ENCODE measurements around the gene PARP6. TPM values are rescaled to one million over a fixed set of nuclear protein-coding genes. Genes with fewer than 3 reads are reported as not detected.

PARP6 gene
- total and polyA plus RNA-seq, 7 donors, result 46.1 to 83.2 (median 63.0) TPM

- DNase-seq, result no peak
- Histone ChIP-seq H3K9me3 (no peaks in the 10 kb centered on the region), H3K27me3 (ENCODE audit: insufficient read depth in 3 of 3, low read length in 2 of 3) (no peaks in the 10 kb centered on the region), H3K4me1 (peaks cover 69% of the 10 kb centered on the region), H3K27ac (peak overlapping the region; percentile 99), H3K4me3 (peak overlapping the region; percentile 99), H3K36me3 (ENCODE audit: insufficient read depth in 1 of 2, low read depth in 1 of 2) (peaks cover 0 to 6% of the 10 kb centered on the region in 2 donors)
- 33 to 71% (median 38%) methylated on average over 4 of the region's 4 CpGs for WGBS, 3 donors
- intact Hi-C loops (cut with DNase I), result no loop called here
- ATAC-seq, result no peak
- TF ChIP-seq CTCF (IDR thresholded peaks at IDR 0.05), result no peak
Measured at GRCh38 chr15:72227720-72228119, 44.6 kb downstream of the PARP6 start.

DNA sequence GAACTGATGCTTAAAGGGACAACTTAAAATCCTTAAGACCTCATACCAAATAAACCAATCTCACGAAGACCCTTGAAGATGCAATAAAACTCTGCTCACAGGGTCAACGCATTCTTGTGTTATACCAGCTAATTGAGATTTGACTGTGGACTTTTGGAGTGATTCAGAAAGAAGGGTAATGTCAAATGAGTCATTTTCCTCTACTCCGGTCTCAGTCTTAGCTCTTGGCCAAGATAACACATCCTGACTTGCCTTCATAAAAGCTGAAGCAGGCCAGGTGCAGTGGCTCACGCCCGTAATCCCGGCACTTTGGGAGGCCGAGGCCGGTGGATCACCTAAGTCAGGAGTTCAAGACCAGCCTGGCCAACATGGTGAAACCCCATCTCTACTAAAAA, 45.2 kb downstream of the PARP6 start:
- peak overlapping the region; percentile 99 for H3K4me3 ChIP-seq
- H3K4me1 ChIP-seq, result peaks cover 69% of the 10 kb centered on the region
- H3K36me3 ChIP-seq (ENCODE audit: insufficient read depth in 1 of 2, low read depth in 1 of 2), result peaks cover 0 to 6% of the 10 kb centered on the region in 2 donors
- DNase-seq, result peak; percentile 47 to 72
- intact Hi-C loops (cut with DNase I), result no loop called here
- H3K9me3 ChIP-seq, result no peaks in the 10 kb centered on the region
- peak in 3 of 4 donors; percentile 16 to 39 (median 23) for ATAC-seq
- 13 to 35% (median 19%) methylated on average over 8 of the region's 8 CpGs for WGBS, 3 donors
- no peaks in the 10 kb centered on the region for H3K27me3 ChIP-seq (ENCODE audit: insufficient read depth in 3 of 3, low read length in 2 of 3)
- TF ChIP-seq CTCF (IDR thresholded peaks at IDR 0.05), result no peak
- peak overlapping the region; percentile 99 for H3K27ac ChIP-seq

- Histone ChIP-seq H3K27ac (peak overlapping the region; percentile 99), H3K36me3 (ENCODE audit: insufficient read depth in 1 of 2, low read depth in 1 of 2) (peaks cover 8 to 16% of the 10 kb centered on the region in 2 donors), H3K4me3 (no peak overlapping the region), H3K4me1 (peaks cover 94% of the 10 kb centered on the region), H3K9me3 (no peaks in the 10 kb centered on the region), H3K27me3 (ENCODE audit: insufficient read depth in 3 of 3, low read length in 2 of 3) (no peaks in the 10 kb centered on the region)
- WGBS, 3 donors, result 62 to 89% (median 74%) methylated on average over 10 of the region's 10 CpGs
- DNase-seq (no peak), ATAC-seq (no peak)
- no peak for TF ChIP-seq CTCF (IDR thresholded peaks at IDR 0.05)
- intact Hi-C loops (cut with DNase I), result no loop called here
Measured at GRCh38 chr15:72223278-72223677, 49.1 kb downstream of the PARP6 start.

DNA sequence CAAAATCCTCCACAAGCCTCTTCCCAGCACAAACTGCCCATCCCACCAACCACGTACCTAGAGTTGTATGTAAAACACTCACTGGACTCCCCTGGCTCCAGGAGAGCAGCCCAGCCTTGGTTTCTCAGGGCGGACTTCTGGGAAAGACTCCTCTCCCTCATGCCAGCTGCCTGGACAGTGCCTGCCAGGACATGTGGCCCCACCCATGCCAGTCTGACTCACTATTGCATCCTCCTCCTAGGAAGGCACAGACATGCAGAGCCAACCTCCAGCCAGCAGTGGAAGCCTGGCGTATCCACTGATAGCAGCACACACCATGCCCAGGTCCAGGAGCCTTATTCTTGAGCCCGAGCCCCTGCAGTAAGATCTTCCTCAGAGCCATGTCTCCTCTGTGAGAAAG, 50.0 kb downstream of the PARP6 start:
- ATAC-seq (peak; percentile 82 to 88 (median 84)), DNase-seq (peak; percentile 84 to 90)
- Histone ChIP-seq H3K9me3 (no peaks in the 10 kb centered on the region), H3K4me1 (peaks cover 92% of the 10 kb centered on the region), H3K27ac (peak overlapping the region; percentile 99), H3K4me3 (peak overlapping the region; percentile 46), H3K27me3 (ENCODE audit: insufficient read depth in 3 of 3, low read length in 2 of 3) (no peaks in the 10 kb centered on the region), H3K36me3 (ENCODE audit: insufficient read depth in 1 of 2, low read depth in 1 of 2) (peaks cover 8 to 25% of the 10 kb centered on the region in 2 donors)
- intact Hi-C loops (cut with DNase I), result no loop called here
- WGBS, 3 donors, result 27 to 39% (median 32%) methylated on average over 4 of the region's 4 CpGs
- TF ChIP-seq CTCF (IDR thresholded peaks at IDR 0.05), result peak; percentile 7

DNA sequence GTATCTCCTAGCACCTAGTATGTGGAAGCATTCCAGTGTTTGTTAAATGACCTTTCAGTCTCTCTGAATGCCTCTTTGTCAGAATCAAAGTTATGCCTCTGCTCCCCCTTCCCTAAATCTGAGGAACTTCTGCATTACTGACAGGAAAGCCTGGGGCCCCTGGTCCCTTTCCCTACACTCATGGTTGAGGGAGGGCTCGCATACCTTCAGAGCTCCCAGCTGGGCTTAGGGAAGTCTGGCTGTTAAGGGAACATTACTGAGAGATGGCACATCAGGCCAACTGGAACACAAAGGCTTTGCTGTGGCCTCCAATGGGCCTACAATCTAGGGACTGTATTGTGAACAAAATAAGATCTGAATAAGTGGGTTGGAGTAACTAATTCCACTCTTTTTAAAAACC, 51.7 kb downstream of the PARP6 start:
- Histone ChIP-seq H3K9me3 (no peaks in the 10 kb centered on the region), H3K4me3 (no peak overlapping the region), H3K27me3 (ENCODE audit: insufficient read depth in 3 of 3, low read length in 2 of 3) (no peaks in the 10 kb centered on the region), H3K4me1 (peaks cover 88% of the 10 kb centered on the region), H3K27ac (peak overlapping the region; percentile 99), H3K36me3 (ENCODE audit: insufficient read depth in 1 of 2, low read depth in 1 of 2) (peaks cover 18 to 42% of the 10 kb centered on the region in 2 donors)
- WGBS, 3 donors, result 28 to 58% (median 30%) methylated on average over 1 of the region's 1 CpG
- DNase-seq (no peak), ATAC-seq (peak in 2 of 4 donors; percentile 21 to 22)
- TF ChIP-seq CTCF (IDR thresholded peaks at IDR 0.05), result no peak
- intact Hi-C loops (cut with DNase I), result no loop called here
